Measurements from ENCODE around the gene ETS1.

The ETS1 gene

DNA sequence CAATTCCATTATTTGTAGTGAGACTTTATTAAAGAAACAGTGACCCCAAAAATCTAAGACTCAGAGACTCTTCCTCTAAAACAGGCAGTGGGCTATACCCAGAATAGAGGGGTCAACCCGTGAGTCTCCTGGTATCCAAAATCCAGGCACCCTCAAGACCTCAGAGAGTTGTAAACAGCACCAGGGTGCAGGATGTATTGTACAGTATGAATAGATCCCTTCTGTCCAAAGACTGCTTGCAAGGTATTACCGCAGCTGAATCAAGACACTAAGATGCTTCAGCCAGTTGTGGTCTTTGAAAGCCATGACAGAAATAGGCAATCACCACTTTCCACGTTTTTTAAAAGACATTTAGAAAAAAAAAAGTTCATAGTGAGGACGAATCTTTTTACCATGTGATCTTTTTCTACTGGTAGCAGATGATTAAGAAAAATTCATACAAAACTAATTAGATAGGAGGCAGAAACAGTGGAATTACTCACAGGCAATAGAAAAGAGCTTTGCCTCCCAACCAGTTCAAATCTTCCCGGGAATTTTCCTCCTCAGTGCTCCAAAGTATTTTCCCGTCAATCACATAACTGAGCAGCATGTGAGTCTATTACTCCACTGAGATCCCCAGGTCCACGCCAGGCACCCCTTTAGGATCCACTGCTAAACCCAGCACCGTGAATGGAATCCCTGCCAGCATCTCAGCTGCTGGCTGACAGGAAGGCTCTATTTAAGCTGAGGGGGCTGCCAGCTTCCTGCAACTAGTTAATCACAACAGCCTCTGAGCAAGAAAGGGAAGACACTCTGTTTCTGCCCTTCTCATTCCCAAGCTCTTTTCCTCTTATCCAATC, 113.1 kb downstream of the ETS1 start:
- TF ChIP-seq, protein P1, sequence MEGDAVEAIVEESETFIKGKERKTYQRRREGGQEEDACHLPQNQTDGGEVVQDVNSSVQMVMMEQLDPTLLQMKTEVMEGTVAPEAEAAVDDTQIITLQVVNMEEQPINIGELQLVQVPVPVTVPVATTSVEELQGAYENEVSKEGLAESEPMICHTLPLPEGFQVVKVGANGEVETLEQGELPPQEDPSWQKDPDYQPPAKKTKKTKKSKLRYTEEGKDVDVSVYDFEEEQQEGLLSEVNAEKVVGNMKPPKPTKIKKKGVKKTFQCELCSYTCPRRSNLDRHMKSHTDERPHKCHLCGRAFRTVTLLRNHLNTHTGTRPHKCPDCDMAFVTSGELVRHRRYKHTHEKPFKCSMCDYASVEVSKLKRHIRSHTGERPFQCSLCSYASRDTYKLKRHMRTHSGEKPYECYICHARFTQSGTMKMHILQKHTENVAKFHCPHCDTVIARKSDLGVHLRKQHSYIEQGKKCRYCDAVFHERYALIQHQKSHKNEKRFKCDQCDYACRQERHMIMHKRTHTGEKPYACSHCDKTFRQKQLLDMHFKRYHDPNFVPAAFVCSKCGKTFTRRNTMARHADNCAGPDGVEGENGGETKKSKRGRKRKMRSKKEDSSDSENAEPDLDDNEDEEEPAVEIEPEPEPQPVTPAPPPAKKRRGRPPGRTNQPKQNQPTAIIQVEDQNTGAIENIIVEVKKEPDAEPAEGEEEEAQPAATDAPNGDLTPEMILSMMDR (IDR thresholded peaks at IDR 0.05; ENCODE audit: borderline replicate concordance, insufficient read depth, low read depth, low read length), result no peak
- no peak overlapping the region for H3K4me3 ChIP-seq (ENCODE audit: low read depth, low read length)

DNA sequence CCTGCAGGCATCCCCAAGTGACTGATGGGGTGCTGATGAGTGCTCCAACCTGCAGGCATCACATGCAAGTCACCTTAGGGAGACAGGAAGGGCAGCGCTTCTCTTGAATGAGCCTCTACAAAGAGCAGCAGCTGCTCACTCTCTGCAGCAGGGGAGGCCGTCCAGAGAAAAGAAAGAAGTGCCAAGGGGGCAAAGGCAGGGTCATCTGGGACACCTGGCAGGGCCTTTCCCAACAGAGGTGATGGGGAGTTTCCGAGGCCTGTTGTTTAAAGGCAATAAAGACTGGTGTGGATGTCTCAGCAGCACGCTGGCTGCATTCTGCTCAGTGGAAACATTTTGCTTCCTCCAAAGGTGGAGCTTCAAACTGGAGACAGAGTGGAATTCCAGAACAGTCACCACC, 113.7 kb downstream of the ETS1 start:
- H3K4me3 ChIP-seq (ENCODE audit: low read depth, low read length), result no peak overlapping the region
- TF ChIP-seq, protein P1 (IDR thresholded peaks at IDR 0.05; ENCODE audit: borderline replicate concordance, insufficient read depth, low read depth, low read length), result no peak

DNA sequence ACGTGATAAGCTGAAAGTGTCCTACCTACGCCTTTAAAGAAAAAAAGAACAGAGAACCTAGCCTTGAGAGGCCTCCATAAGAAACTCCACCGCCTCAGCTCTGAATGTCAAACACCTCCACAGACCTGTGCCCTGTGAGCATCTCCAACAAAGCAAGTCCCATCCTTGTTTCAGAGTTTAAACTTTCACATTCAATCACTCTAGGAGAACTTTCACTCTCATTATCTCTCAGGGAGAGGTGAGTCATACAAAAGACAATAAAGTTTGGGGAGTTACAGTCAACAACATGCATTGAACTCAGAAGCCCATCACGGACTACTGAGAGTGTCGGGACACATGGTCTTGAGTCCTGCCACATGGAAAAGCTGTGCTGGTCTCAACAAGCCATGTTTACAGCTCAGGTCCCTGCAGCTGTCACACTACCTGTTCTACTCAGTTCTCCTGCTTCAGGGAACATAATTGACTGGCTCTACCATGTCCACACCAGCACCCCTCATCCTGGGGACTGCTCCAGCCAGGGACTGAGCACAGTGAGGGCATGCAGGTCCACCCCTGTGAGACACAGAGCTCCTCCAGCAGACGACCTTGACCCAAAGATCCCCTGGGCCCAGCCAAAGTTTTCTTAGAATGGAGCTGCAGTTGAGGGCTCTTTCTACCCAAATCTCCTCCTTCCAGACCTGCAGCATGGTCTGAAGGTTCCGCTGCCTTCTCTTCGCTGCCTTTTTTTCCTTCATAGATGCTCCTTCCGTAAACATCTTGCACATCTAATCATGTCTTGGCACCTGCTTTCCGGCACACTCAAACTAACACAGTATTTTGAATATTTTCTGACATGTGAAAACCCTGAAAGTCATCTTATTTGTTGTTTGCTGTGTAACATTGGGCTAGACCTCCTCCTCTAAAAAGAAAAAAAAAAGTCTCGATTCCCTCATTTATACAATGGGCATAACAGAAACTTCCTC, 114.9 kb downstream of the ETS1 start:
- peak overlapping the region; percentile 1 for H3K4me3 ChIP-seq (ENCODE audit: low read depth, low read length)
- TF ChIP-seq, protein P1 (IDR thresholded peaks at IDR 0.05; ENCODE audit: borderline replicate concordance, insufficient read depth, low read depth, low read length), result no peak

GRCh38 chr11:128471138-128471661, 116.2 kb downstream of the ETS1 start:
- H3K4me3 ChIP-seq (ENCODE audit: low read depth, low read length), result no peak overlapping the region
- TF ChIP-seq, protein P1 (IDR thresholded peaks at IDR 0.05; ENCODE audit: borderline replicate concordance, insufficient read depth, low read depth, low read length), result no peak

DNA sequence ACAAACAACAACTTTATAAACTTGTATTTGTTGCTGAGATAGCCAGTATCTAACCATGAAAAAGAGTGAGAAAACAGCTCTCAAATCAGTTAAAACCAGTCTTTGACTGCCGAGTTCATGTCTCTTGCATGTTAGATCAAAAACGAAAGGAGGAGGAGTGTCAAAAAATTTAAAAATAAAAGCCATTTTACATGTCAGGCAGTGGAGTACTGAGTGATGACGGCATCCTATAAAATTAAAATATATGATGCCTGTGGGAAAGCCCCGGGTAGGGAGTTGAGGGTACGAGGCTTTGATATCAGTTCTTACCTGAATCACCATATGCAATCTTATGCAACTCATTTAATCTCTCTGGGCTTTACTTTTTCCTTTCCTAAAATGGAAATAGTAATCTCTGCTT, 117.3 kb downstream of the ETS1 start:
- H3K4me3 ChIP-seq (ENCODE audit: low read depth, low read length), result no peak overlapping the region
- TF ChIP-seq, protein P1 (IDR thresholded peaks at IDR 0.05; ENCODE audit: borderline replicate concordance, insufficient read depth, low read depth, low read length), result no peak

DNA sequence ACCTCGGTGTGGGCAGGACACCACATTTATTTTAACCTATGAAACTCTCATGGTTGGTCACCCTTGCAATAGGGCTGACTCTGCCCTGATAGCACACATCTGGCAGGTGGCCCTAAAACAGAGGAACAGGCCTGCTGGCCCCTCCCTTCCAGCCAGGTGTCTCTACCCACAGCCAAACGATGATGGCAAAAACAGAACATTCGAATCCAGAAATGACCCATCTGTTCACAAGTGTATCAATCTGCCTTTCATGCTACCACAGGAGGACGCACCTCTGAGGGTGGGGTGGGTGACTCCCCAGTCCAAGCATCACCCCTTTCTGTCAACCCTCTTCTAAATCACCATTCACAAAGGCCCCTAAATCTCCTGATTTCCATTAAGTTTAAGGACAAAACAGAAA, 118.1 kb downstream of the ETS1 start:
- no peak overlapping the region for H3K4me3 ChIP-seq (ENCODE audit: low read depth, low read length)
- TF ChIP-seq, protein P1 (IDR thresholded peaks at IDR 0.05; ENCODE audit: borderline replicate concordance, insufficient read depth, low read depth, low read length), result peak; percentile 21; the same call in 1 of the 2 replicates

Data from GM12875 (cell line).